ENCODE data around the gene S1PR4.
"Not testable (repeated sequence)": the region's sequence is repeated elsewhere in the genome, so short reads cannot be mapped to it uniquely, and the experiment has no call there.

The S1PR4 gene

GRCh38 chr19:3201072-3201700, 22.6 kb downstream of the S1PR4 start:
- Histone ChIP-seq H3K27ac (no peak overlapping the region), H3K4me3 (no peak overlapping the region)
- TF ChIP-seq, protein P1, sequence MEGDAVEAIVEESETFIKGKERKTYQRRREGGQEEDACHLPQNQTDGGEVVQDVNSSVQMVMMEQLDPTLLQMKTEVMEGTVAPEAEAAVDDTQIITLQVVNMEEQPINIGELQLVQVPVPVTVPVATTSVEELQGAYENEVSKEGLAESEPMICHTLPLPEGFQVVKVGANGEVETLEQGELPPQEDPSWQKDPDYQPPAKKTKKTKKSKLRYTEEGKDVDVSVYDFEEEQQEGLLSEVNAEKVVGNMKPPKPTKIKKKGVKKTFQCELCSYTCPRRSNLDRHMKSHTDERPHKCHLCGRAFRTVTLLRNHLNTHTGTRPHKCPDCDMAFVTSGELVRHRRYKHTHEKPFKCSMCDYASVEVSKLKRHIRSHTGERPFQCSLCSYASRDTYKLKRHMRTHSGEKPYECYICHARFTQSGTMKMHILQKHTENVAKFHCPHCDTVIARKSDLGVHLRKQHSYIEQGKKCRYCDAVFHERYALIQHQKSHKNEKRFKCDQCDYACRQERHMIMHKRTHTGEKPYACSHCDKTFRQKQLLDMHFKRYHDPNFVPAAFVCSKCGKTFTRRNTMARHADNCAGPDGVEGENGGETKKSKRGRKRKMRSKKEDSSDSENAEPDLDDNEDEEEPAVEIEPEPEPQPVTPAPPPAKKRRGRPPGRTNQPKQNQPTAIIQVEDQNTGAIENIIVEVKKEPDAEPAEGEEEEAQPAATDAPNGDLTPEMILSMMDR (IDR thresholded peaks at IDR 0.05), result no peak
- no peak for DNase-seq (ENCODE audit: low spot score)

DNA sequence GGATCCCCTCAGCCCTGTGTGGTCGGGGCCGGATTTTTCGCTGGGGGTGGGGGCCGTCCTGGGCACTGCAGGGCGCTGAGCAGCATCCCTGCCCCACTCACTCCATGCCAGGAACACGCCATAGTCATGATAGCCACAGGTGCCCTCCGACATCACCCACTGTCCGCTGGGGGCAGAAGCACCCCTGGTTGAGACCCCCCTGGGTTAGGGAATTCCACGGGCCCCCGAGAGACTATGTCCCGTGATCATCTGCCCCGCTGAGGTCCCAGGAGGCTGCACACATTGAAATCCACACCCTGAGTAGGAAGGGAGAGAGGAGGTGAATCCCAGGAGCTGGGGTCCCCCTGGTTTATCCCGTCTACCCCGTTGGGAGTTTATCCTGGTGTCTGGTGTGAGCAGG, 23.3 kb downstream of the S1PR4 start:
- no peak for DNase-seq (ENCODE audit: low spot score)
- H3K27ac ChIP-seq, result no peak overlapping the region
- no peak overlapping the region for H3K4me3 ChIP-seq
- TF ChIP-seq, protein P1 (IDR thresholded peaks at IDR 0.05), result no peak

DNA sequence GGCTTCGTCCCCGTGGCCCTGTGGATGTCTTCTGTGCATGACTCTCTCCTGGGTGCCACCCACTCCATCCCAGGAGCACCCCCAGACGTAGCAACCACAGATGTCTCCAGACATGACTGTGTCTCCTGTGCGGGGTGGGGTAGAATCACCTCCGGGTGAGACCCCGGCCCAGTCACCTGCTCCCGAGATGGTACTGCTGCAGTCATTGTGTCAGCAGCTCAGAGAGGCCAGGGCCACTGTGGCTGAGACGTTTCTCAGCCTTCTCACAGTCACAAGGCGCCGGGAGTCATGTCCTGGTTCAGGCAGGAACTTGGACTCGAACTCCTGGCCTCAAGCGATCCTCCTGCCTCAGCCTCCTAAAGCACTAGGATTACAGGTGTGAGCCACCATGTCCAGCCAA, 23.8 kb downstream of the S1PR4 start:
- Histone ChIP-seq H3K4me3 (no peak overlapping the region), H3K27ac (no peak overlapping the region)
- no peak for DNase-seq (ENCODE audit: low spot score)
- TF ChIP-seq, protein P1 (IDR thresholded peaks at IDR 0.05), result no peak

DNA sequence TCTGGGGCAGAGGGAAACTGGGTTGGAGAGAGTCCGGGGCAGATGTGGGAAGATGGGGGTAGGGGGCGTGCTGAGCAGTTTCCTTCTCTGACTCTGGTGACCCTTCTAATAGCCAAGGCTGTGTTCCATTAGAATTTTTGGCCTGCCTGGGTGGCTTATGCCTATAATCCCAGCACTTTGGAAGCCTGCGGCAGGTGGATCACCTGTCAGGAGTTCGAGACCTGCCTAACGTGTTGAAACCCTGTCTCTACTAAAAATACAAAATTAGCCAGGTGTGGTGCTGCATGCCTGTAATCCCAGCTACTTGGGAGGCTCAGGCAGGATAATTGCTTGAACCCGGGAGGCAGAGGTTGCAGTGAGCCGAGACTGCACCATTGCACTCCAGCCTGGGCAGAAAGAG, 24.3 kb downstream of the S1PR4 start:
- DNase-seq (ENCODE audit: low spot score); H3K27ac ChIP-seq; H3K4me3 ChIP-seq: not testable (repeated sequence)

- no peak for DNase-seq (ENCODE audit: low spot score)
- TF ChIP-seq, protein P1 (IDR thresholded peaks at IDR 0.05), result no peak
- Histone ChIP-seq H3K4me3 (no peak overlapping the region), H3K27ac (no peak overlapping the region)
Measured at GRCh38 chr19:3203805-3204645, 25.5 kb downstream of the S1PR4 start.

GRCh38 chr19:3204646-3205275, 26.2 kb downstream of the S1PR4 start:
- TF ChIP-seq, protein P1 (IDR thresholded peaks at IDR 0.05), result no peak
- no peak overlapping the region for H3K27ac ChIP-seq
- DNase-seq (ENCODE audit: low spot score), result no peak
- H3K4me3 ChIP-seq, result no peak overlapping the region

GRCh38 chr19:3206216-3206953, 27.8 kb downstream of the S1PR4 start:
- TF ChIP-seq, protein P1 (IDR thresholded peaks at IDR 0.05), result no peak
- Histone ChIP-seq H3K4me3 (no peak overlapping the region), H3K27ac (no peak overlapping the region)
- DNase-seq (ENCODE audit: low spot score), result no peak
